BLaER1 (cell line): ENCODE results near the gene CSTF2T.

ENCODE experiments used
- H3K27ac ChIP-seq: shearing (Covaris generic); formaldehyde crosslinking; 2 replicates; pipeline ENCODE4 v1.8.1; 2022
- H3K27me3 ChIP-seq: shearing (Covaris generic); formaldehyde crosslinking; 2 replicates; pipeline ENCODE4 v1.8.1; 2022
- H3K36me3 ChIP-seq: shearing (Covaris generic); formaldehyde crosslinking; 2 replicates; pipeline ENCODE4 v1.8.1; 2022
- H3K4me1 ChIP-seq: shearing (Covaris generic); formaldehyde crosslinking; 2 replicates; pipeline ENCODE4 v1.8.1; 2022
- H3K4me2 ChIP-seq: shearing (Covaris generic); formaldehyde crosslinking; 2 replicates; pipeline ENCODE4 v1.8.1; 2022
- H3K4me3 ChIP-seq: shearing (Covaris generic); formaldehyde crosslinking; 2 replicates; pipeline ENCODE4 v1.8.1; 2022
- H3K9ac ChIP-seq: shearing (Covaris generic); formaldehyde crosslinking; 2 replicates; pipeline ENCODE4 v1.8.1; 2022
- H3K9me3 ChIP-seq: shearing (Covaris generic); formaldehyde crosslinking; 2 replicates; pipeline ENCODE4 v1.8.1; 2022
- H4K20me1 ChIP-seq: shearing (Covaris generic); formaldehyde crosslinking; 2 replicates; pipeline ENCODE4 v1.8.1; 2022
- Cebpa-rat ChIP-seq: shearing (Covaris generic); IDR thresholded peaks from 2 replicates; pipeline ENCODE4 v1.8.1; 2022

CSTF2T gene, protein sequence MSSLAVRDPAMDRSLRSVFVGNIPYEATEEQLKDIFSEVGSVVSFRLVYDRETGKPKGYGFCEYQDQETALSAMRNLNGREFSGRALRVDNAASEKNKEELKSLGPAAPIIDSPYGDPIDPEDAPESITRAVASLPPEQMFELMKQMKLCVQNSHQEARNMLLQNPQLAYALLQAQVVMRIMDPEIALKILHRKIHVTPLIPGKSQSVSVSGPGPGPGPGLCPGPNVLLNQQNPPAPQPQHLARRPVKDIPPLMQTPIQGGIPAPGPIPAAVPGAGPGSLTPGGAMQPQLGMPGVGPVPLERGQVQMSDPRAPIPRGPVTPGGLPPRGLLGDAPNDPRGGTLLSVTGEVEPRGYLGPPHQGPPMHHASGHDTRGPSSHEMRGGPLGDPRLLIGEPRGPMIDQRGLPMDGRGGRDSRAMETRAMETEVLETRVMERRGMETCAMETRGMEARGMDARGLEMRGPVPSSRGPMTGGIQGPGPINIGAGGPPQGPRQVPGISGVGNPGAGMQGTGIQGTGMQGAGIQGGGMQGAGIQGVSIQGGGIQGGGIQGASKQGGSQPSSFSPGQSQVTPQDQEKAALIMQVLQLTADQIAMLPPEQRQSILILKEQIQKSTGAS

DNA sequence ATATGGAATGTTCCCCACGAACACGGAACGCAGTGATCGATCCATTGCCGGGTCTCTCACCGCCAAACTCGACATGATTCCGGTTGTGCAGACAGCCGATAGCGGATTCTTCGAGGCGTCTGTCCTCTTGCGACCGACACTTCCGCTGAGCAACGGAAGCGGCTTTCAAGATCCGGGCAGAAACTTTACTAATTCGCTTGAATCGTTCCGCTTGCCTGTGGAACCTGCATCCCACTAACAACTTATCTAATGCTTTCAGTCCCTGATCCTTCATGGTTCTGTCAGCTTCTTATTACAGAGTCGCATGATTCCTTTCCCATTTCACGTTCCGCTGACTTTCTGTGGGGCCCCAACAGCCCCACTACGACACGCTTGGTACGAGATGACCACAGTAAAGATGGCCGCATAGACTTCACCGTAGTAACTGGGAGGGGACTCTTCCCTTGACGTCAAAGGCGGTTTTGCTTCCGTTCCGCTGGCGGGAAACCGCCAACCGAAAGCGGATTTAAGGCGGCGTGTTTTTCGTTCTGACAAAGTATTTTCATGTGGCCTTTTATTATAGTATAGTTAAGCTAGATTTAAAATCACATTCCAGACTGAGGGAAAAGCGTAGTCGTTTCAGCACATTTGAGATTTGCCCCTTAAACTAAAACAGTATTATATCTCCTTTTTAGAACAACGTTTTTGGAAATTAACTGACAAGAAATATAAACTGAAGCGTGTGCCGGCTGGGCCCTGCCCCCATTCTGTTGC lies at the start of gene CSTF2T:
Gene CSTF2T, minus strand, starts transcription at position 121 of the 753 bp plus-strand sequence. Its CDS starts 46 bp downstream, at position 75.
- Histone ChIP-seq H3K4me3 (peak within 1 kb of the TSS; percentile 80), H3K36me3 (peaks cover 31% of the 10 kb centered on the region)

DNA sequence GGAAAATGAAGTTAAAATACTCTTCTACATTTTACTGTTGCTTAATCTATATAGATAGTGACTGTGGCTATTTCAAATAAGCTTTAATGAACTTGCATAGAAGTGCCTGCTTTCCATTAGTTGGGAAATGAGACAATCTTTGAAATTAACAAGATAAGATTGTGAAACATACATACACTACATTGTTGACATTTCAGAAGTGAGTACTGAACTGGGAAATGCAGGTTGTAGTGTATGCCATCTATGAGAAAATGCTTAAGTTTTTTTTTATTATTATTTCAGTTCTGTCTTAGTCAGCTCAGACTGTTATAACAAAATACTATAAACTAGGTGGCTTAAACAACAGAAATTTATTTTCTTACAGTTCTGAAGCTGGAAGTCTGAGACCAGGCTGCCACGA lies 49.6 kb upstream of the CSTF2T start:
- Histone ChIP-seq H3K4me2 (no peak overlapping the region), H3K4me3 (no peak overlapping the region), H3K27me3 (no peaks in the 10 kb centered on the region), H3K27ac (no peak overlapping the region), H3K9me3 (no peaks in the 10 kb centered on the region), H3K9ac (no peak overlapping the region), H3K36me3 (no peaks in the 10 kb centered on the region), H4K20me1 (no peaks in the 10 kb centered on the region), H3K4me1 (peaks cover 6% of the 10 kb centered on the region)
- no peak for TF ChIP-seq Cebpa-rat

More for the DNA sequence above, at the start of gene CSTF2T:
- Histone ChIP-seq H4K20me1 (peaks cover 42% of the 10 kb centered on the region), H3K4me2 (peak within 1 kb of the TSS; percentile 97), H3K27me3 (no peaks in the 10 kb centered on the region), H3K9me3 (no peaks in the 10 kb centered on the region; the same call in 1 of the 2 replicates), H3K9ac (peak within 1 kb of the TSS; percentile 98), H3K4me1 (peaks cover 33% of the 10 kb centered on the region), H3K27ac (peak within 1 kb of the TSS; percentile 99)
- no peak for TF ChIP-seq Cebpa-rat

DNA sequence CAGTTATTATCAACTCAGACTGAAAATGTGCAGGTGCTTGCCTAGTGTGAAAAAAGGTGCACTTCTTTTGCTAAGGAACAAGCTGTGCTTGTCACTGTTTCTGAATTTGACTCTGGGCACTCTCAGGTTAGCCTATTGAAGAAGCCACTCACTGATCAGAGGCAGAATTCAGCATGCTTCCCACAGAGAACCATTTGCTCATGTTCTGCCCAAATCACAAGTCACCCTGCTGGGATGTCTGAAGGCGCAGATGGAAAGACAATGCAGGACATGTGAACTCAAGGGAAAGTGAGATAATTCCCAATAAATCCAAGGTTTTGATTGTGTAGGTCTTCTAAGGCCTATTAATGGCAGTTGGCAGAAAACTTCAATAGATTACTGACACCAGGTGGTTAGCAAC lies 47.8 kb upstream of the CSTF2T start:
- Histone ChIP-seq H3K4me3 (no peak overlapping the region), H3K4me2 (no peak overlapping the region), H3K9me3 (no peaks in the 10 kb centered on the region), H3K27ac (no peak overlapping the region), H3K4me1 (peaks cover 21% of the 10 kb centered on the region), H3K27me3 (no peaks in the 10 kb centered on the region), H3K9ac (no peak overlapping the region), H4K20me1 (no peaks in the 10 kb centered on the region), H3K36me3 (no peaks in the 10 kb centered on the region)
- TF ChIP-seq Cebpa-rat, result no peak

DNA sequence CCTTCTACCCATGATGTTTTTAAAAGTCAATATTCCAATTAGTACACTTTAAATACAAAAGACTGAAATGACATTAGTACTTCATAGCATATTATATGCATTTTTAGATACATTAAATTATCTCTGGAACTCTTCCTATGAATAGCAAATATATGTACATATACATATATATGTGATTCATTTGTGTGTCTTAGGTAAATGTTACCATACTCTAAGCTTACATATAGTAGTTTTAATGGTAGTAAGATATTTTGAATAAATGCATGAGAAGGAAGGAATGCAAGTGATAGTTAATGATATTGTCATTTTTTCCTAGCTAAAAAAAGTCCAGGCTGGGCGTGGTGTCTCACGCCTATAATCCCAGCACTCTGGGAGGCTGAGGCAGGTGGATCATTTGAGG lies 46.0 kb upstream of the CSTF2T start:
- Histone ChIP-seq H3K9me3 (no peaks in the 10 kb centered on the region), H3K4me2 (no peak overlapping the region), H3K27me3 (no peaks in the 10 kb centered on the region), H3K36me3 (no peaks in the 10 kb centered on the region), H3K9ac (no peak overlapping the region), H3K4me1 (peaks cover 21% of the 10 kb centered on the region), H3K27ac (no peak overlapping the region), H4K20me1 (no peaks in the 10 kb centered on the region), H3K4me3 (no peak overlapping the region)
- TF ChIP-seq Cebpa-rat, result no peak

DNA sequence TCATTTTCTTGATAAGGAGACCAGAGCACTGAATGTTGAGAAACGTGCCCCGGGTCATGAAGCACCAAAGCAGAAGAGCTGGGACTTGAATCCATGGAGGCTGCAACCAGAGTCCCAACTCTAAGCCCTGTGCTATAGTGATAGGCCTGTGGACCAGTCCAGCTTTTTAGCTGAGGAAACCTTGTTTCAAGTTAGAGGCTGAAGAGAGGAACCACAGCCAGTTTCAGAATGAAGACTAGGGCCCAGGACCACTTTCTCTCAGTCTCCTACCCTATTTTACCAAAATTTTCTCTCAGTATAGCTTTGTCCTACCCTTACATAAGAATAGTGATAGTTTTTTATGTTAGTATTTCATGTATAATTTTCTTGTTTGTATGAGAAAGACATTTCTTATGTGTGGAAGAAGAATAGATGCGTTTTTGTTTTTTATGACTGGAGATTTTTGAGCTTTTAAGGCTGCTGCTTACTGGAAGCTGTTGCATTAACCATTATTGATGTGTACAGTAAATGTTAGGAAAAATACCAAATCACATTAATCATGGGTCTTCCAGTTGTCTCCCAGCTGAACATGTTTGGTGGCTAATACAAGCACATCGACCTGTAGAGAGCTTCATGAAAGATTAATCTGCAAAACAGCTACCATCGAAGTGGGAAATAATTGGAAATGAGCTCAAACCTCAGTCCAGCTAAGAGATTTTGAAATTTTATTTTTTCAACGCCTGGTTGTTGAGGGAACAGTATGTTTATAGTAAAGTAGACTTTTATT lies 45.0 kb upstream of the CSTF2T start:
- no peaks in the 10 kb centered on the region for H3K9me3 ChIP-seq
- no peaks in the 10 kb centered on the region for H3K27me3 ChIP-seq
- peaks cover 21% of the 10 kb centered on the region for H3K4me1 ChIP-seq
- no peaks in the 10 kb centered on the region for H4K20me1 ChIP-seq
- H3K36me3 ChIP-seq, result no peaks in the 10 kb centered on the region
- H3K4me3 ChIP-seq, result no peak overlapping the region
- no peak overlapping the region for H3K27ac ChIP-seq
- TF ChIP-seq Cebpa-rat, result no peak
- H3K4me2 ChIP-seq, result peak overlapping the region; percentile 26
- no peak overlapping the region for H3K9ac ChIP-seq

DNA sequence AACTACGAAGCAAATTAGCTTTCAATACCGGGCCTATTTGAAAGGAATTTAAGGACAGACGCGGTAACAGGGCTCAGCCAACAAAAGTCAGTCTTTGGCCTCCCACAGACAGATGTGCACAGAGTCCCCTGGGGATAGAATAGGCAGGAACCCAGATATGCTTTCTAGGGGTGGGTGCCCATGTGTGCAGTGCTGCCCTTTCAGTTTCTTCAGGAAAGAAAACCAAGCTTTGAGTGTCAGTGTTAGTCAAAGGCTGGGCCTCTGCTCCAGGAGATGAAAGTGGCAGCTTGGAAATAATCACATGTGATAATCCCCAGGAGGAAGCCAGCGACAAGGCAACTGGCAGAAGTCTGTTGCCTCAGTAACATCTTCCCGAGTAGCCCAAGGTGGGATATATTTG lies 43.8 kb upstream of the CSTF2T start:
- Histone ChIP-seq H3K27ac (no peak overlapping the region), H3K4me2 (peak overlapping the region; percentile 56), H3K9ac (no peak overlapping the region), H3K9me3 (no peaks in the 10 kb centered on the region), H3K4me3 (no peak overlapping the region), H4K20me1 (no peaks in the 10 kb centered on the region), H3K27me3 (no peaks in the 10 kb centered on the region), H3K4me1 (peaks cover 21% of the 10 kb centered on the region), H3K36me3 (no peaks in the 10 kb centered on the region)
- TF ChIP-seq Cebpa-rat, result no peak

DNA sequence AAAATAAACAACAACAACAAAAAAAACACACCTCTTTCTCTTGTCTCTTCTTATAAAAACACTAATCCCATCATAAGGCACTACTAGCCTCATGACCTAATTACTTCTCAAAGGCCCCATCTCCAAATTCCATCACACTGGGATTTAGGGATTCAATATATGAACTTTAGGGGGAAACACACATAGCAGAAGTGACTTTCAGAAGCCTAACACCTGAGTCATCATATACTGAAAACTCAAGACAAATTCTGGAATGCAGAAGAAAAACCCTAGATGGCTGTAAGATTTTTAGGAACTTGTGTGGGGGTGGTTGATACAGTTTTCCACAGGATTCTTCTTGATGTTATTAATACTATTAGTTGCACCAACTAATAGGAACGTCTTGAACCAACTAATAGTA lies 33.7 kb upstream of the CSTF2T start:
- Histone ChIP-seq H4K20me1 (no peaks in the 10 kb centered on the region), H3K9me3 (no peaks in the 10 kb centered on the region), H3K36me3 (no peaks in the 10 kb centered on the region), H3K9ac (no peak overlapping the region), H3K27me3 (no peaks in the 10 kb centered on the region), H3K4me2 (no peak overlapping the region), H3K4me3 (no peak overlapping the region), H3K27ac (no peak overlapping the region), H3K4me1 (no peaks in the 10 kb centered on the region)
- no peak for TF ChIP-seq Cebpa-rat

DNA sequence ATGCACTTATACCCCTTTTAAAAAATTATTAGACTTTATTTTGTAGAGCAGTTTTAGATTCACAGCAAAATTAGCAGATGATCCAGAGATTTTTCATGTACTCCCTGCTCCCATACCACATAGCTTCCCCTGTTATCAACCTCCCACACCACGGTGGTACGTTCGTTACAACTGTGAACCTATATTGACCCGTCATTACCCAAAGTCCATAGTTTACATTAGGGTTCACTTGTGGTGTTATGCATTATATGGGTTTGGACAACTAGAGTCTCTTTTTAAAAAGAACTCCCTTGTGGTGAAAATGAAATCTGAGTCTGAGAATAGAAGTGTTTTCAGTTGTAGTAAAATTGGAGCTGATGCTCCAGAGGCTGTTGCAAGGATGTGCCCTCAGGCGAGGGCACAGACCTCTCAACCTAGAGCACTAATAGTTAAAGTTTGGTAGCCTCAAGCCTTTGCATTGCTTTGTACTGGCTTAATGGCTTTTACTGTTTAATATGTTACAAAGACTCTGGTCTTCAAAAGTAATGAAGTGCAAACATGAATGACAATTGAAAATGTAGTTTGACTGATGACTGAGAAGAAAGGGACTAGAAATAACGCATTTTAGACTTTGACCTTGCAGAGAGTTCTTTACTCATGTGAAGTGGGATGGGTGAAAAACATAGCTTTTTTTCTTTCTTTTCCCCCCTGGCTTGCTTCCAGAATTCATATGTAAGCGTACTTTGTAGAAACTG lies 30.6 kb upstream of the CSTF2T start:
- Histone ChIP-seq H3K27ac (no peak overlapping the region), H3K4me1 (no peaks in the 10 kb centered on the region), H3K9ac (no peak overlapping the region), H4K20me1 (no peaks in the 10 kb centered on the region), H3K4me2 (no peak overlapping the region), H3K4me3 (no peak overlapping the region), H3K27me3 (no peaks in the 10 kb centered on the region), H3K36me3 (no peaks in the 10 kb centered on the region), H3K9me3 (no peaks in the 10 kb centered on the region)
- TF ChIP-seq Cebpa-rat, result no peak

DNA sequence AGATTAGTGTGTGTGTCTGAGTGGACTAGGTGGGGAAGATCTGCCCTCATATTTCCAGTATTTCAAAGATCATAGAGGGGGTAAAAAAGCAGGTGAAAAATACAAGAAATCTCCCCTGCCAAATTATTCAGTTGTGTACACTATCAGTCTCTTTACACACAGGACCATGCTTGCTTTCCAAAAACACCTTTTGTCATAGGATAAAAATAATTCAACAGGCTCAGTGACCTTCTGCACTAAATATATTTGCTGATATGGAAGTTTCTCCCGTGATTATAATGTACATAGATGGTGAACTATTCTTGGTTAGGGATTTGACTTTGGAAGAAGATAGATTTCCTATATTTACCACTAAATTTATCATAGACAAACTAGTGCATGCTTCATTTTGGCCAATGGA lies 24.6 kb upstream of the CSTF2T start:
- TF ChIP-seq Cebpa-rat, result no peak
- no peak overlapping the region for H3K4me2 ChIP-seq
- no peak overlapping the region for H3K4me3 ChIP-seq
- no peaks in the 10 kb centered on the region for H3K4me1 ChIP-seq
- no peaks in the 10 kb centered on the region for H3K27me3 ChIP-seq
- no peaks in the 10 kb centered on the region for H3K9me3 ChIP-seq
- H3K27ac ChIP-seq, result no peak overlapping the region
- H3K36me3 ChIP-seq, result no peaks in the 10 kb centered on the region
- no peaks in the 10 kb centered on the region for H4K20me1 ChIP-seq
- no peak overlapping the region for H3K9ac ChIP-seq
